GM06990 (cell line): ENCODE data around the gene CACNB2.
"Not testable (repeated sequence)": the region's sequence is repeated elsewhere in the genome, so short reads cannot be mapped to it uniquely, and the experiment has no call there.

Source experiments
- DNase-seq: peaks from one replicate; pipeline ENCODE4 v3.0.0-alpha.2; 2011; ENCODE audit not compliant: insufficient read length; ENCODE audit errors: extremely low read depth
- H3K27me3 ChIP-seq: replicated peaks from 2 replicates; pipeline ENCODE4 v1.6.0; 2011; ENCODE audit warnings: low read length; ENCODE audit not compliant: control insufficient read depth, insufficient read depth
- H3K36me3 ChIP-seq: 2 replicates; pipeline ENCODE4 v1.5.1; 2011; ENCODE audit warnings: low read length; ENCODE audit not compliant: control insufficient read depth, insufficient read depth
- H3K4me3 ChIP-seq: replicated peaks from 2 replicates; pipeline ENCODE4 v1.5.1; 2011; ENCODE audit warnings: low read depth, mild to moderate bottlenecking, control low read depth, low read length
- CTCF ChIP-seq: IDR thresholded peaks from 2 replicates; pipeline ENCODE4 v1.5.1; 2011; ENCODE audit warnings: low read length, control low read depth, mild to moderate bottlenecking, inconsistent platforms; ENCODE audit not compliant: insufficient read depth, poor library complexity, severe bottlenecking

The CACNB2 gene

GRCh38 chr10:18576586-18576985, 436.4 kb downstream of the CACNB2 start:
- no peak overlapping the region for H3K4me3 ChIP-seq
- TF ChIP-seq CTCF, result no peak
- no peak for DNase-seq
- H3K27me3 ChIP-seq, result no peaks in the 10 kb centered on the region
- H3K36me3 ChIP-seq, result no peaks in the 10 kb centered on the region

- no peak for DNase-seq
- H3K36me3 ChIP-seq, result no peaks in the 10 kb centered on the region
Observed at GRCh38 chr10:18577823-18578685, 437.8 kb downstream of the CACNB2 start.

GRCh38 chr10:18582803-18583202, 442.6 kb downstream of the CACNB2 start:
- no peak for TF ChIP-seq CTCF
- DNase-seq, result no peak
- Histone ChIP-seq H3K36me3 (peaks cover 3% of the 10 kb centered on the region), H3K27me3 (no peaks in the 10 kb centered on the region), H3K4me3 (no peak overlapping the region)

More at GRCh38 chr10:18577823-18578685, 437.8 kb downstream of the CACNB2 start:
- no peaks in the 10 kb centered on the region for H3K27me3 ChIP-seq
- no peak for TF ChIP-seq CTCF
- H3K4me3 ChIP-seq, result no peak overlapping the region

GRCh38 chr10:18583575-18584270, 443.5 kb downstream of the CACNB2 start:
- peak; percentile 21 for TF ChIP-seq CTCF
- no peak for DNase-seq
- no peak overlapping the region for H3K4me3 ChIP-seq
- peaks cover 8% of the 10 kb centered on the region for H3K36me3 ChIP-seq
- no peaks in the 10 kb centered on the region for H3K27me3 ChIP-seq

GRCh38 chr10:18586637-18587036, 446.4 kb downstream of the CACNB2 start:
- H3K4me3 ChIP-seq, H3K36me3 ChIP-seq, H3K27me3 ChIP-seq, DNase-seq: not testable (repeated sequence)

GRCh38 chr10:18591141-18591540, 450.9 kb downstream of the CACNB2 start:
- H3K36me3 ChIP-seq, DNase-seq, H3K27me3 ChIP-seq, H3K4me3 ChIP-seq: not testable (repeated sequence)
